ENCODE measurements around the gene ANXA3. TPM values are rescaled to one million over a fixed set of nuclear protein-coding genes. Genes with fewer than 3 reads are reported as not detected.

The ANXA3 gene
- 5.0 and 5.5 TPM in 2 replicates for total RNA-seq

GRCh38 chr4:78551420-78552351, at the start of gene ANXA3:
Gene ANXA3 (plus strand): TSS chr4:78551770. CDS start chr4:78554474, 2,704 bp downstream.

Other genes with a start within 250 kb of the ANXA3 start
- 27.7 and 29.0 TPM in 2 replicates for gene BMP2K, start 224.6 kb downstream of the ANXA3 start, total RNA-seq